HepG2 (cell line): ENCODE measurements around the gene GPT2. TPM values are rescaled to one million over a fixed set of nuclear protein-coding genes. Genes with fewer than 3 reads are reported as not detected.

Experiments
- ATAC-seq: fragments of 200-7000 bp; cut with Tn5 transposase; 3 replicates; pipeline ENCODE4 v1.9.1; 2020; ENCODE audit warnings: mild to moderate bottlenecking, moderate library complexity
- BruUV-seq: library from RNA; stranded (reverse); fragments of 400-500 nt; replicated peaks from 2 replicates; lab custom pipeline; 2021; lab: Mats Ljungman, UMichigan
- CTCF ChIA-PET: fragments of 300-600 bp; formaldehyde crosslinking; extraction: SDS; loops from one replicate; lab custom pipeline; 2021; ENCODE audit warnings: low total read pairs, inconsistent platforms, low intra/inter-chr PET ratio; lab: Yijun Ruan, JAX
- POLR2A ChIA-PET: fragments of 350-600 bp; sonication (Branson Sonifier 250); formaldehyde crosslinking; loops from one replicate; lab custom pipeline; 2020; ENCODE audit warnings: antibody characterized with exemption, inconsistent platforms; lab: Yijun Ruan, JAX
- DNase-seq: peaks from one replicate; pipeline ENCODE4 v3.0.0-alpha.2; 2015; ENCODE audit warnings: low spot score
- FAIRE-seq: peaks from 3 replicates; lab custom pipeline; 2011; peaks lifted over from hg19 to GRCh38; lab: Jason Lieb, UNC
- H2AFZ ChIP-seq: one replicate; pipeline ENCODE4 v1.6.1; 2011; ENCODE audit warnings: low read length, inconsistent platforms
- H3K27ac ChIP-seq: fragments of 300-600 bp; 3 replicates; pipeline ENCODE4 v1.8.0; 2011; ENCODE audit warnings: mixed run types, mild to moderate bottlenecking, mixed read lengths, low read length, inconsistent platforms; ENCODE audit not compliant: insufficient read depth; ENCODE audit errors: extremely low read length
- H3K27me3 ChIP-seq, 2 experiments: fragments of 200-600 bp in 1 of 2; 2 replicates in 1 of 2; 3 replicates in 1 of 2; pipeline versions ENCODE4 v1.6.0 to v1.8.0; 2011; ENCODE audit warnings: low read length in 2 of 2, mild to moderate bottlenecking in 2 of 2, moderate library complexity in 2 of 2, inconsistent platforms in 1 of 2; ENCODE audit not compliant: insufficient read depth in 2 of 2, control insufficient read depth in 1 of 2
- H3K36me3 ChIP-seq, 2 experiments: fragments of 200-600 bp in 1 of 2; replicated peaks in 1 of 2; 2 replicates in 1 of 2; 3 replicates in 1 of 2; pipeline versions ENCODE4 v1.5.1 to v1.8.0; 2011; ENCODE audit warnings: low read length in 2 of 2, inconsistent platforms in 1 of 2; ENCODE audit not compliant: insufficient read depth in 2 of 2, control insufficient read depth in 1 of 2
- H3K4me1 ChIP-seq: 2 replicates; pipeline ENCODE4 v1.5.1; 2012; ENCODE audit warnings: low read length, inconsistent platforms; ENCODE audit not compliant: insufficient read depth
- H3K4me2 ChIP-seq: 2 replicates; pipeline ENCODE4 v1.6.0; 2011; ENCODE audit warnings: low read depth, low read length, inconsistent platforms
- H3K4me3 ChIP-seq, 3 experiments: fragments of 200-600 bp in 1 of 3; sonication (generic), shearing (Covaris generic) in 1 of 3; replicated peaks in 1 of 3; 2 replicates each; pipeline ENCODE4 v1.5.1; 2011 to 2016; ENCODE audit warnings: low read length in 3 of 3, inconsistent platforms in 2 of 3, low read depth in 2 of 3, mild to moderate bottlenecking in 2 of 3, control low read depth in 1 of 3, mixed read lengths in 1 of 3; ENCODE audit not compliant: insufficient read depth in 1 of 3
- H3K79me2 ChIP-seq: one replicate; pipeline ENCODE4 v1.6.1; 2011; ENCODE audit warnings: low read length, inconsistent platforms; ENCODE audit not compliant: insufficient read depth
- H3K9ac ChIP-seq: 2 replicates; pipeline ENCODE4 v1.6.0; 2011; ENCODE audit warnings: mild to moderate bottlenecking, low read depth, low read length, inconsistent platforms; ENCODE audit not compliant: insufficient read depth
- H3K9me3 ChIP-seq: 2 replicates; pipeline ENCODE4 v1.5.1; 2012; ENCODE audit warnings: mild to moderate bottlenecking, low read length
- H4K20me1 ChIP-seq: 2 replicates; pipeline ENCODE4 v1.6.0; 2011; ENCODE audit warnings: inconsistent platforms, mild to moderate bottlenecking, low read length, moderate library complexity; ENCODE audit not compliant: insufficient read depth
- FIP1L1 ChIP-seq: fragments of 200-400 bp; formaldehyde crosslinking; IDR thresholded peaks from 2 replicates; pipeline ENCODE4 v1.6.1; 2018; ENCODE audit warnings: low read depth, mild to moderate bottlenecking, low read length, moderate library complexity, borderline replicate concordance; ENCODE audit not compliant: insufficient read depth
- HDAC2 ChIP-seq: sonication (generic); formaldehyde crosslinking; IDR thresholded peaks from 2 replicates; pipeline ENCODE4 v1.4.0; 2020; ENCODE audit warnings: missing genetic modification reagents
- MTF2 ChIP-seq: sonication (generic); formaldehyde crosslinking; IDR thresholded peaks from 2 replicates; pipeline ENCODE4 v1.5.0; 2020; ENCODE audit warnings: missing genetic modification reagents, borderline replicate concordance
- MXI1 ChIP-seq: IDR thresholded peaks from 3 replicates; pipeline ENCODE4 v1.6.1; 2012; ENCODE audit warnings: low read depth, low read length, inconsistent platforms, borderline replicate concordance
- PITX1 ChIP-seq: sonication (generic); formaldehyde crosslinking; IDR thresholded peaks from 2 replicates; pipeline ENCODE4 v1.5.1; 2020; ENCODE audit warnings: mild to moderate bottlenecking, missing genetic modification reagents
- POLR2G ChIP-seq: fragments of 200-400 bp; formaldehyde crosslinking; IDR thresholded peaks from 2 replicates; pipeline ENCODE4 v1.6.1; 2018; ENCODE audit warnings: mild to moderate bottlenecking, low read depth, low read length, moderate library complexity
- RBFOX2 ChIP-seq: fragments of 200-400 bp; formaldehyde crosslinking; IDR thresholded peaks from 2 replicates; pipeline ENCODE4 v1.6.1; 2017; ENCODE audit warnings: low read depth, mild to moderate bottlenecking, low read length
- ZBTB3 ChIP-seq: sonication (generic); formaldehyde crosslinking; IDR thresholded peaks from 2 replicates; pipeline ENCODE4 v1.4.0; 2020; ENCODE audit warnings: low read depth, mild to moderate bottlenecking, moderate library complexity, missing genetic modification reagents, borderline replicate concordance
- ZNF570 ChIP-seq: sonication (generic); formaldehyde crosslinking; IDR thresholded peaks from 2 replicates; pipeline ENCODE4 v1.4.0; 2020; ENCODE audit warnings: mild to moderate bottlenecking, missing genetic modification reagents, borderline replicate concordance
- ZNF605 ChIP-seq: sonication (generic); formaldehyde crosslinking; IDR thresholded peaks from 2 replicates; pipeline ENCODE4 v1.8.0; 2022; ENCODE audit warnings: mild to moderate bottlenecking, missing genetic modification reagents
- ZNF883 ChIP-seq: sonication (generic); formaldehyde crosslinking; IDR thresholded peaks from 2 replicates; pipeline ENCODE4 v1.5.1; 2020; ENCODE audit warnings: mild to moderate bottlenecking, missing genetic modification reagents; ENCODE audit errors: not compliant biosample characterization
- WGBS: methylation state at CpG from one replicate; pipeline ENCODE4 v1.1.6; 2017; ENCODE audit warnings: low lambda C conversion rate; 5-methylcytosine and 5-hydroxymethylcytosine counted together
- in situ Hi-C: cut with HindIII; loops from 2 replicates; pipeline ENCODE4 v1.10.0; 2017; ENCODE audit warnings: low pct_unique_long_range_greater_than_20kb; ENCODE audit not compliant: extremely low pct_ligation_motif_present
- intact Hi-C: fragments of 100-400 bp; cut with micrococcal nuclease; formaldehyde crosslinking; loops from one replicate; pipeline ENCODE4 v1.10.0; 2022; ENCODE audit not compliant: unreplicated experiment
- polyA plus RNA-seq, 8 experiments: library from polyadenylated mRNA; depleted of rRNA in 3 of 8; stranded (reverse) in 7 of 8; unstranded in 1 of 8; fragments of >200 nt; fragmentation: Illumina TruSeq in 4 of 8; extraction: Trizol in 4 of 8; gene quantifications; 2 replicates each; pipeline versions ENCODE4 v1.2.1 to v1.2.3, GENCODE V29; 2011 to 2016; ENCODE audit warnings: low read depth in 4 of 8, missing spikeins in 1 of 8, mixed read lengths in 1 of 8; ENCODE audit not compliant: insufficient read depth in 1 of 8
- total RNA-seq, 5 experiments: library from RNA; depleted of rRNA; stranded (reverse); fragments of >200 nt; fragmentation: Illumina TruSeq; extraction: Trizol; gene quantifications; 2 replicates each; pipeline ENCODE4 v1.2.3, GENCODE V29; 2016; ENCODE audit warnings: low read depth in 1 of 5
- TF ChIP-seq, protein P1 (sequence below): sonication (generic); formaldehyde crosslinking; IDR thresholded peaks from 2 replicates; pipeline ENCODE4 v1.5.1; 2020; ENCODE audit warnings: mild to moderate bottlenecking, moderate library complexity, missing genetic modification reagents
- TF ChIP-seq, protein P2 (sequence below): sonication (generic); formaldehyde crosslinking; IDR thresholded peaks from 2 replicates; pipeline ENCODE4 v1.4.0; 2020; ENCODE audit warnings: missing genetic modification reagents
- TF ChIP-seq, protein P3 (sequence below): sonication (generic); formaldehyde crosslinking; IDR thresholded peaks from 2 replicates; pipeline ENCODE4 v1.5.1; 2020; ENCODE audit warnings: mild to moderate bottlenecking, missing genetic modification reagents, moderate library complexity

GPT2 gene
- total and polyA plus RNA-seq, 2 of the 13 experiments (the other 11 are each of a cell fraction or from before 2014, with no cell fraction given): 138 to 267 TPM

DNA sequence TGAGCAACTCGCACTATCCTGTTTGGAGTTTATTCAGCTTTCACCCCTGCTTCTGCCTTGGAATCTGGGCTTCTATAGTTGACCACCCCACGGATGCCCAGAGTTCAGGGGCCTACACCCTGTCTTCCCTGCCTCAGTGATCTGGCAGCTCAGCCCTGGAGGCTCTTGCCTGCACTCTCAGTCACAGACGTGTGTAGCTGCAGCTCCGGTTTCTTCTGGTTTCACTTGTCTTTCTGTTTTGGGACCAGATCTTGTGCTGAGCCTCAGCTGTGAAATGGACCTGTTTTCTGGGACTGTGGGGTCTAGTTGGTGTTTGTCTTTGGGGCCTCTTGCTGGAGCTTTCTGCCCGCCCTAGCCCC lies 5.8 kb downstream of the GPT2 start:
- H3K79me2 ChIP-seq: peaks cover 95% of the 10 kb centered on the region
- no peak for TF ChIP-seq MTF2
- no peak for TF ChIP-seq HDAC2 (CRISPR knock-in tag)
- TF ChIP-seq ZBTB3: 0 out of 2 replicates have a peak, but pooled peaks have one; percentile 43
- TF ChIP-seq ZNF605 (CRISPR knock-in tag): peak; percentile 31; the same call in 1 of the 2 replicates
- no peak for TF ChIP-seq FIP1L1
- TF ChIP-seq, protein P1, sequence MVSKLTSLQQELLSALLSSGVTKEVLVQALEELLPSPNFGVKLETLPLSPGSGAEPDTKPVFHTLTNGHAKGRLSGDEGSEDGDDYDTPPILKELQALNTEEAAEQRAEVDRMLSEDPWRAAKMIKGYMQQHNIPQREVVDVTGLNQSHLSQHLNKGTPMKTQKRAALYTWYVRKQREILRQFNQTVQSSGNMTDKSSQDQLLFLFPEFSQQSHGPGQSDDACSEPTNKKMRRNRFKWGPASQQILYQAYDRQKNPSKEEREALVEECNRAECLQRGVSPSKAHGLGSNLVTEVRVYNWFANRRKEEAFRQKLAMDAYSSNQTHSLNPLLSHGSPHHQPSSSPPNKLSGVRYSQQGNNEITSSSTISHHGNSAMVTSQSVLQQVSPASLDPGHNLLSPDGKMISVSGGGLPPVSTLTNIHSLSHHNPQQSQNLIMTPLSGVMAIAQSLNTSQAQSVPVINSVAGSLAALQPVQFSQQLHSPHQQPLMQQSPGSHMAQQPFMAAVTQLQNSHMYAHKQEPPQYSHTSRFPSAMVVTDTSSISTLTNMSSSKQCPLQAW (CRISPR knock-in tag): peak; percentile 33; the same call in 1 of the 2 replicates
- TF ChIP-seq, protein P2, sequence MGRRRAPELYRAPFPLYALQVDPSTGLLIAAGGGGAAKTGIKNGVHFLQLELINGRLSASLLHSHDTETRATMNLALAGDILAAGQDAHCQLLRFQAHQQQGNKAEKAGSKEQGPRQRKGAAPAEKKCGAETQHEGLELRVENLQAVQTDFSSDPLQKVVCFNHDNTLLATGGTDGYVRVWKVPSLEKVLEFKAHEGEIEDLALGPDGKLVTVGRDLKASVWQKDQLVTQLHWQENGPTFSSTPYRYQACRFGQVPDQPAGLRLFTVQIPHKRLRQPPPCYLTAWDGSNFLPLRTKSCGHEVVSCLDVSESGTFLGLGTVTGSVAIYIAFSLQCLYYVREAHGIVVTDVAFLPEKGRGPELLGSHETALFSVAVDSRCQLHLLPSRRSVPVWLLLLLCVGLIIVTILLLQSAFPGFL (CRISPR knock-in tag): no peak
- TF ChIP-seq POLR2G: 0 out of 2 replicates have a peak, but pooled peaks have one; percentile 28
- TF ChIP-seq ZNF883 (CRISPR knock-in tag): peak; percentile 28
- TF ChIP-seq MXI1: no peak
- 0 out of 2 replicates have a peak, but pooled peaks have one; percentile 15 for TF ChIP-seq PITX1
- TF ChIP-seq, protein P3, sequence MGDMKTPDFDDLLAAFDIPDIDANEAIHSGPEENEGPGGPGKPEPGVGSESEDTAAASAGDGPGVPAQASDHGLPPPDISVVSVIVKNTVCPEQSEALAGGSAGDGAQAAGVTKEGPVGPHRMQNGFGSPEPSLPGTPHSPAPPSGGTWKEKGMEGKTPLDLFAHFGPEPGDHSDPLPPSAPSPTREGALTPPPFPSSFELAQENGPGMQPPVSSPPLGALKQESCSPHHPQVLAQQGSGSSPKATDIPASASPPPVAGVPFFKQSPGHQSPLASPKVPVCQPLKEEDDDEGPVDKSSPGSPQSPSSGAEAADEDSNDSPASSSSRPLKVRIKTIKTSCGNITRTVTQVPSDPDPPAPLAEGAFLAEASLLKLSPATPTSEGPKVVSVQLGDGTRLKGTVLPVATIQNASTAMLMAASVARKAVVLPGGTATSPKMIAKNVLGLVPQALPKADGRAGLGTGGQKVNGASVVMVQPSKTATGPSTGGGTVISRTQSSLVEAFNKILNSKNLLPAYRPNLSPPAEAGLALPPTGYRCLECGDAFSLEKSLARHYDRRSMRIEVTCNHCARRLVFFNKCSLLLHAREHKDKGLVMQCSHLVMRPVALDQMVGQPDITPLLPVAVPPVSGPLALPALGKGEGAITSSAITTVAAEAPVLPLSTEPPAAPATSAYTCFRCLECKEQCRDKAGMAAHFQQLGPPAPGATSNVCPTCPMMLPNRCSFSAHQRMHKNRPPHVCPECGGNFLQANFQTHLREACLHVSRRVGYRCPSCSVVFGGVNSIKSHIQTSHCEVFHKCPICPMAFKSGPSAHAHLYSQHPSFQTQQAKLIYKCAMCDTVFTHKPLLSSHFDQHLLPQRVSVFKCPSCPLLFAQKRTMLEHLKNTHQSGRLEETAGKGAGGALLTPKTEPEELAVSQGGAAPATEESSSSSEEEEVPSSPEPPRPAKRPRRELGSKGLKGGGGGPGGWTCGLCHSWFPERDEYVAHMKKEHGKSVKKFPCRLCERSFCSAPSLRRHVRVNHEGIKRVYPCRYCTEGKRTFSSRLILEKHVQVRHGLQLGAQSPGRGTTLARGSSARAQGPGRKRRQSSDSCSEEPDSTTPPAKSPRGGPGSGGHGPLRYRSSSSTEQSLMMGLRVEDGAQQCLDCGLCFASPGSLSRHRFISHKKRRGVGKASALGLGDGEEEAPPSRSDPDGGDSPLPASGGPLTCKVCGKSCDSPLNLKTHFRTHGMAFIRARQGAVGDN (CRISPR knock-in tag): peak; percentile 59
- no peak for TF ChIP-seq ZNF570 (CRISPR knock-in tag)
- TF ChIP-seq RBFOX2: peak; percentile 56; the same call in 1 of the 2 replicates

More for the DNA sequence above, 5.8 kb downstream of the GPT2 start:
- DNase-seq (no peak), FAIRE-seq (no peak), ATAC-seq (no peak)
- peak overlapping the region; percentile 53 for H3K4me2 ChIP-seq
- peaks cover 83% of the 10 kb centered on the region for H4K20me1 ChIP-seq
- H3K27ac ChIP-seq: peak overlapping the region; percentile 28
- no peak overlapping the region for H2AFZ ChIP-seq
- 88% methylated on average over 5 of the region's 5 CpGs for WGBS
- POLR2A ChIA-PET: interaction anchor here (0.9 to 11.8 kb wide), 5 partner anchors 14 to 36 kb away, joined by 3 to 306 read pairs (median 76); no protein-coding TSS in a partner anchor
- no peaks in the 10 kb centered on the region for H3K9me3 ChIP-seq
- H3K36me3 ChIP-seq: peaks cover 20 to 66% of the 10 kb centered on the region in 2 experiments
- no TSS peak for BruUV-seq
- in situ Hi-C loops: no loop called here
- peaks cover 93% of the 10 kb centered on the region for H3K4me1 ChIP-seq
- no peaks in the 10 kb centered on the region; a peak in 1 of 5 replicates for H3K27me3 ChIP-seq
- CTCF ChIA-PET: no interaction called here
- peak overlapping the region in 1 of 3 experiments; percentile 36; a peak in 1 of 6 replicates for H3K4me3 ChIP-seq
- H3K9ac ChIP-seq: peak overlapping the region; percentile 42; the same call in 1 of the 2 replicates
- intact Hi-C loops: no loop called here
